HepG2 (cell line): ENCODE results near the gene ACAT1. TPM values are rescaled to one million over a fixed set of nuclear protein-coding genes. Genes with fewer than 3 reads are reported as not detected.

Source experiments
- ELF1 ChIP-seq: sonication (generic); formaldehyde crosslinking; IDR thresholded peaks from 2 replicates; pipeline ENCODE4 v1.4.0; 2020; ENCODE audit warnings: missing genetic modification reagents
- ETS1 ChIP-seq: sonication (generic); formaldehyde crosslinking; IDR thresholded peaks from 2 replicates; pipeline ENCODE4 v1.4.0; 2020; ENCODE audit warnings: missing genetic modification reagents
- HINFP ChIP-seq: sonication (generic); formaldehyde crosslinking; IDR thresholded peaks from 2 replicates; pipeline ENCODE4 v1.4.0; 2020; ENCODE audit warnings: low read depth, mild to moderate bottlenecking, missing genetic modification reagents
- NFRKB ChIP-seq: fragments of 450-650 bp; IDR thresholded peaks from 2 replicates; pipeline ENCODE4 v1.6.1; 2017
- RBFOX2 ChIP-seq: fragments of 200-400 bp; formaldehyde crosslinking; IDR thresholded peaks from 2 replicates; pipeline ENCODE4 v1.6.1; 2017; ENCODE audit warnings: low read depth, mild to moderate bottlenecking, low read length
- TBX2 ChIP-seq: sonication (generic); formaldehyde crosslinking; IDR thresholded peaks from 2 replicates; pipeline ENCODE4 v1.5.0; 2020; ENCODE audit warnings: missing genetic modification reagents, mild to moderate bottlenecking, borderline replicate concordance
- TCF12 ChIP-seq, 2 experiments: fragments of 450-650 bp in 1 of 2; sonication (generic) in 1 of 2; formaldehyde crosslinking in 1 of 2; IDR thresholded peaks; 2 replicates each; pipeline versions ENCODE4 v1.6.1 to v1.8.0; 2017 to 2022; ENCODE audit warnings: antibody characterized with exemption in 1 of 2, mild to moderate bottlenecking in 1 of 2, missing genetic modification reagents in 1 of 2, moderate library complexity in 1 of 2
- ZBTB33 ChIP-seq: sonication (generic); formaldehyde crosslinking; IDR thresholded peaks from 2 replicates; pipeline ENCODE4 v1.4.0; 2020; ENCODE audit warnings: missing genetic modification reagents
- ZFP37 ChIP-seq: sonication (generic); formaldehyde crosslinking; IDR thresholded peaks from 2 replicates; pipeline ENCODE4 v1.4.0; 2020; ENCODE audit warnings: missing genetic modification reagents, borderline replicate concordance
- ZHX2 ChIP-seq, 2 experiments: sonication (generic) in 1 of 2; formaldehyde crosslinking in 1 of 2; IDR thresholded peaks; 2 replicates each; pipeline versions ENCODE4 v1.6.1 to v1.9.0; 2014 to 2022; ENCODE audit warnings: antibody characterized with exemption in 1 of 2, borderline replicate concordance in 1 of 2, inconsistent platforms in 1 of 2, low read depth in 1 of 2, missing genetic modification reagents in 1 of 2
- ZNF530 ChIP-seq: sonication (generic); formaldehyde crosslinking; IDR thresholded peaks from 2 replicates; pipeline ENCODE4 v1.5.0; 2020; ENCODE audit warnings: low read depth, mild to moderate bottlenecking, missing genetic modification reagents
- ZNF549 ChIP-seq: sonication (generic); formaldehyde crosslinking; IDR thresholded peaks from 2 replicates; pipeline ENCODE4 v1.5.0; 2020; ENCODE audit warnings: missing genetic modification reagents
- ZNF766 ChIP-seq: sonication (generic); formaldehyde crosslinking; IDR thresholded peaks from 2 replicates; pipeline ENCODE4 v1.5.0; 2020; ENCODE audit warnings: missing genetic modification reagents, borderline replicate concordance
- ZNF878 ChIP-seq: sonication (generic); formaldehyde crosslinking; IDR thresholded peaks from 2 replicates; pipeline ENCODE4 v1.8.1; 2023; ENCODE audit warnings: mild to moderate bottlenecking, missing genetic modification reagents, moderate library complexity
- polyA plus RNA-seq, 8 experiments: library from polyadenylated mRNA; depleted of rRNA in 3 of 8; stranded (reverse) in 7 of 8; unstranded in 1 of 8; fragments of >200 nt; fragmentation: Illumina TruSeq in 4 of 8; extraction: Trizol in 4 of 8; gene quantifications; 2 replicates each; pipeline versions ENCODE4 v1.2.1 to v1.2.3, GENCODE V29; 2011 to 2016; ENCODE audit warnings: low read depth in 4 of 8, missing spikeins in 1 of 8, mixed read lengths in 1 of 8; ENCODE audit not compliant: insufficient read depth in 1 of 8
- total RNA-seq, 5 experiments: library from RNA; depleted of rRNA; stranded (reverse); fragments of >200 nt; fragmentation: Illumina TruSeq; extraction: Trizol; gene quantifications; 2 replicates each; pipeline ENCODE4 v1.2.3, GENCODE V29; 2016; ENCODE audit warnings: low read depth in 1 of 5
- TF ChIP-seq, protein P1 (sequence below): sonication (generic); formaldehyde crosslinking; IDR thresholded peaks from 2 replicates; pipeline ENCODE4 v1.8.1; 2023; ENCODE audit warnings: missing genetic modification reagents, mild to moderate bottlenecking, borderline replicate concordance
- TF ChIP-seq, protein P2 (sequence below): sonication (generic); formaldehyde crosslinking; IDR thresholded peaks from 2 replicates; pipeline ENCODE4 v1.5.0; 2020; ENCODE audit warnings: missing genetic modification reagents

ACAT1 gene
- total and polyA plus RNA-seq, 2 of the 13 experiments (the other 11 are each of a cell fraction or from before 2014, with no cell fraction given) = 103 to 165 TPM

DNA sequence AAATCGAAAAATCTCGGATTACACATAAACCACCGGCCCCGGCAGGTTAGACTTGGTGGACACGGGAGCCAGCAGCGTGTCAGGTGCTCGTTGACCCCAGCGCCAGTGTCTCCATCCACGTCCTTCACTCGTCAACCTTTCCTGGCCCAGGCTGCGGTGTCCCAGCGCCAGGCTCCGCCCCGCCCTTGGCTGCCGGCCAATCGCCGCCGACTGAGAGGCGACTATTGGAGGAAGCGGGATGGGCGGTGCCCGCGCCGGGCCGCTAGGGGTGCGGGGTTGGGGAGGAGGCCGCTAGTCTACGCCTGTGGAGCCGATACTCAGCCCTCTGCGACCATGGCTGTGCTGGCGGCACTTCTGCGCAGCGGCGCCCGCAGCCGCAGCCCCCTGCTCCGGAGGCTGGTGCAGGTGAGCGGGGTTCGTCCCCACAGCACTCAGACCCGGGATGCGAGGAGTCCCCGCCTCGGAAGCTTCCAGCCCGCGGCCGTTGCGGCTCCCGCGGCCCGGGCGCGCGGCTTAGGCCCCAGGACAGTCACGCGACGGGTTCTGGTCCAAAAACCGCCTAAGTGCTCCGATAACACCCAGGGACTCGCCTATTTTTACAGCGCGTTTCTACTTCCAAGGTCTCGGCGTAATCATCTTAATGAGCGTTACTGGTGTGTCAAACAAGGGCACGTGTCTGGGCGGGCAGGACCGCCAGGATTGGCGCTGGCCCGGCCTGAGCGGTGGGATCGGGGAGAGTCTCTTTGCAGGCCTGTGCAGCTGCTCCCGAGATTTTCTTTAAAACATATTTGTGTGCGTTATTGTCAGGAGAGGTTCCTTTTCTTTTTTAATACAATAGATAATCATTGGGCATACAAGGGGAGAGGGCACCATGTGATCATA, at the start of gene ACAT1 (continued):
- TF ChIP-seq ZHX2 (IDR thresholded peaks at IDR 0.05; ENCODE audit: low read depth) (no peak), ZHX2 (CRISPR knock-in tag; IDR thresholded peaks at IDR 0.05; ENCODE audit: borderline replicate concordance) (no peak), HINFP (CRISPR knock-in tag) (no peak), TBX2 (peak; percentile 82; the same call in 1 of the 2 replicates), ZNF530 (CRISPR knock-in tag) (no peak), ZNF549 (no peak; the same call in 1 of the 2 replicates), RBFOX2 (peak; percentile 95), NFRKB (no peak), TCF12 (IDR thresholded peaks at IDR 0.05) (no peak), TCF12 (CRISPR knock-in tag; IDR thresholded peaks at IDR 0.05) (peak; percentile 84), ZNF766 (CRISPR knock-in tag) (no peak), ELF1 (CRISPR knock-in tag) (no peak), ZFP37 (CRISPR knock-in tag) (no peak), ZBTB33 (CRISPR knock-in tag) (no peak), ETS1 (CRISPR knock-in tag) (no peak), ZNF878 (CRISPR knock-in tag) (no peak)
- TF ChIP-seq, protein P1, sequence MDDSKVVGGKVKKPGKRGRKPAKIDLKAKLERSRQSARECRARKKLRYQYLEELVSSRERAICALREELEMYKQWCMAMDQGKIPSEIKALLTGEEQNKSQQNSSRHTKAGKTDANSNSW (CRISPR knock-in tag) = no peak
- TF ChIP-seq, protein P2, sequence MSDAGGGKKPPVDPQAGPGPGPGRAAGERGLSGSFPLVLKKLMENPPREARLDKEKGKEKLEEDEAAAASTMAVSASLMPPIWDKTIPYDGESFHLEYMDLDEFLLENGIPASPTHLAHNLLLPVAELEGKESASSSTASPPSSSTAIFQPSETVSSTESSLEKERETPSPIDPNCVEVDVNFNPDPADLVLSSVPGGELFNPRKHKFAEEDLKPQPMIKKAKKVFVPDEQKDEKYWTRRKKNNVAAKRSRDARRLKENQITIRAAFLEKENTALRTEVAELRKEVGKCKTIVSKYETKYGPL (CRISPR knock-in tag) = no peak
